Parathyroid adenoma (tissue), 2 donors: Measurements from ENCODE around the gene ZNF674.

Experiments
- H2AFZ ChIP-seq: fragments of 300-600 bp; sonication (generic); one replicate; pipeline ENCODE4 v1.7.0; 2017; ENCODE audit warnings: antibody characterized with exemption, mild to moderate bottlenecking
- H3K27ac ChIP-seq: fragments of 300-600 bp; sonication (generic); one replicate; pipeline ENCODE4 v1.7.0; 2017
- H3K27me3 ChIP-seq: fragments of 300-600 bp; sonication (generic); one replicate; pipeline ENCODE4 v1.7.0; 2017; ENCODE audit warnings: low read length; ENCODE audit not compliant: control insufficient read depth, insufficient read depth
- H3K36me3 ChIP-seq: fragments of 300-600 bp; sonication (generic); one replicate; pipeline ENCODE4 v1.7.0; 2017; ENCODE audit warnings: low read length; ENCODE audit not compliant: control insufficient read depth, insufficient read depth
- H3K4me1 ChIP-seq: fragments of 300-600 bp; sonication (generic); one replicate; pipeline ENCODE4 v1.7.0; 2017; ENCODE audit warnings: control low read depth
- H3K4me2 ChIP-seq: fragments of 300-600 bp; sonication (generic); one replicate; pipeline ENCODE4 v1.7.0; 2017; ENCODE audit warnings: low read length
- H3K4me3 ChIP-seq: fragments of 300-600 bp; sonication (generic); one replicate; pipeline ENCODE4 v1.7.0; 2017; ENCODE audit warnings: low read depth, low read length
- H3K79me2 ChIP-seq: fragments of 300-600 bp; sonication (generic); one replicate; pipeline ENCODE4 v1.7.0; 2017; ENCODE audit warnings: control low read depth
- H3K9ac ChIP-seq: fragments of 300-600 bp; sonication (generic); one replicate; pipeline ENCODE4 v1.7.0; 2017; ENCODE audit warnings: mild to moderate bottlenecking
- H3K9me3 ChIP-seq: fragments of 300-600 bp; sonication (generic); one replicate; pipeline ENCODE4 v1.7.0; 2017; ENCODE audit warnings: low read length; ENCODE audit not compliant: control insufficient read depth
- CTCF ChIP-seq: fragments of 300-600 bp; sonication (generic); IDR thresholded peaks from one replicate; pipeline ENCODE4 v1.7.0; 2017; ENCODE audit warnings: antibody characterized with exemption, mild to moderate bottlenecking
- donor health status: primary hyperparathyroidism.

Gene ZNF674

GRCh38 chrX:46559062-46559461 lies 13.8 kb upstream of the ZNF674 start:
- Histone ChIP-seq H3K79me2 (no peaks in the 10 kb centered on the region), H3K27ac (no peak overlapping the region), H3K9ac (no peak overlapping the region), H2AFZ (no peak overlapping the region), H3K9me3 (no peaks in the 10 kb centered on the region), H3K27me3 (no peaks in the 10 kb centered on the region), H3K4me2 (no peak overlapping the region), H3K4me3 (no peak overlapping the region), H3K36me3 (no peaks in the 10 kb centered on the region), H3K4me1 (no peaks in the 10 kb centered on the region)
- no peak for TF ChIP-seq CTCF

GRCh38 chrX:46554942-46555341 lies 9.7 kb upstream of the ZNF674 start:
- no peak for TF ChIP-seq CTCF
- H3K36me3 ChIP-seq = no peaks in the 10 kb centered on the region
- H2AFZ ChIP-seq = no peak overlapping the region
- no peak overlapping the region for H3K9ac ChIP-seq
- no peaks in the 10 kb centered on the region for H3K4me1 ChIP-seq
- no peak overlapping the region for H3K4me3 ChIP-seq
- no peaks in the 10 kb centered on the region for H3K9me3 ChIP-seq
- H3K27me3 ChIP-seq = no peaks in the 10 kb centered on the region
- H3K79me2 ChIP-seq = no peaks in the 10 kb centered on the region
- H3K4me2 ChIP-seq = no peak overlapping the region
- no peak overlapping the region for H3K27ac ChIP-seq

- Histone ChIP-seq H3K4me1 (no peaks in the 10 kb centered on the region), H3K27ac (no peak overlapping the region), H3K79me2 (no peaks in the 10 kb centered on the region), H2AFZ (no peak overlapping the region), H3K36me3 (no peaks in the 10 kb centered on the region), H3K9ac (no peak overlapping the region), H3K9me3 (no peaks in the 10 kb centered on the region), H3K27me3 (no peaks in the 10 kb centered on the region), H3K4me2 (no peak overlapping the region), H3K4me3 (no peak overlapping the region)
- no peak for TF ChIP-seq CTCF
These were observed 8.7 kb upstream of the ZNF674 start for GRCh38 chrX:46553935-46554334.

- Histone ChIP-seq H3K36me3 (no peaks in the 10 kb centered on the region), H3K4me1 (no peaks in the 10 kb centered on the region), H2AFZ (no peak overlapping the region), H3K27me3 (no peaks in the 10 kb centered on the region), H3K9ac (no peak overlapping the region), H3K79me2 (no peaks in the 10 kb centered on the region), H3K4me3 (no peak overlapping the region), H3K9me3 (no peaks in the 10 kb centered on the region), H3K4me2 (no peak overlapping the region), H3K27ac (no peak overlapping the region)
- no peak for TF ChIP-seq CTCF
These were observed 6.4 kb upstream of the ZNF674 start for GRCh38 chrX:46551494-46552128.

GRCh38 chrX:46549914-46550313 lies 4.7 kb upstream of the ZNF674 start:
- no peak overlapping the region for H3K27ac ChIP-seq
- no peak for TF ChIP-seq CTCF
- H3K27me3 ChIP-seq = no peaks in the 10 kb centered on the region
- H3K79me2 ChIP-seq = peaks cover 12% of the 10 kb centered on the region
- no peak overlapping the region for H3K4me2 ChIP-seq
- H3K4me1 ChIP-seq = peaks cover 2% of the 10 kb centered on the region
- no peaks in the 10 kb centered on the region for H3K9me3 ChIP-seq
- H3K9ac ChIP-seq = no peak overlapping the region
- no peak overlapping the region for H3K4me3 ChIP-seq
- H2AFZ ChIP-seq = no peak overlapping the region
- no peaks in the 10 kb centered on the region for H3K36me3 ChIP-seq
